ENCODE data around the gene GGTLC2.

The GGTLC2 gene

DNA sequence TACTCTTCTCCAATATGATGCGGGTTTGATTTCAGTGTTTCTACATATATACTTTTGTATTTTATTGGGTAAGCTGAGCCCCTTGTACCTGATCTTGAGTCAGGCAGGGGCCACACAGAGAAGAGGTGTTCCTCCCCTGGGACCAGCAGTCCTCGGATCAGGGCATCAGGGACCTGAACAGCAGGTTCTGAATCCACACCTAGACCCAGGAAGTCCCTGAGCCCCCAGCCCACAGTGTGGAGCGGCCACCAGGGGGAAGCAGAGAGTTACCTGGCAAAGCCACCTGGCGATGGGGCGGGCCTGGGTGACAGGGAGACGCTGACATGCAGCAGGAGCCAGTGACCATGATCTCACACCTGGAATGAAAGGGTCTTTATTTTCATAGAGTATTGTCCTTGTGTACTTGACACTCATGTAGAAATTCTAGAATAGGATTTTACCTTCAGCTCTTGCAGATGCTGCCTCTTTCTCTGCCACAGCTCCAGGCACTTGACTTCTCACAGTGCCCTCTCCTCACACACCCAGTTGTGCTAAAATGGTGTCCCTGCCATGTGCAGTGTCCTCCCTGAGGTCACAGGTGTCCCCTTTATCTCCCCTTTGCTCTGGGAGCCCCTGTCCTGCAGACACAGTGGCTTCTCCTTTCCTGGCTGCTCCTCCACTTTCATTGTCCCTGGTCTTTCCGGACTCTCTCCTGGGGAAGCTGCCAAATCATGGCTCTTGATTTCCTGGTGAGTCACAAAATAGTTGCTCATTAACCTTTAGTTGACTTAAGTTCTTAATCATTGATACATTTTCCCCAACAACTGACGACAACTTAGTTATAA, 48.5 kb downstream of the GGTLC2 start:
- no peak for DNase-seq

DNA sequence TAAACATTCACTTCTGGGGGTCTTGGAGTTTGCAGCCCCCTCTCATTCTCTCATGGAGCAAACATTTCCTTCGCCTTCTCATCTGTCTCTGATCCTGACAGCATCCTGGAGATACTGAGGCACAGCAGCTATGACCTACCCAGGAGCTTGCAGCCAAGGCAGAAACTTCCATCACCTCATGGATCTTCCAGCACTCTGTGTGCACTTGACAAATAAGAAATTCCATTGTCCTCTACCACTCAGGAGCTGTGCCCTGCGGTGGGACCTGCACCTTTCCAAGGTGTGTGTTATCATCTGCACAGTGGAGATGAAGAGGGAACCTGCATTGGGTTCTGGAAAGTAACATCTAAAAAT, 49.1 kb downstream of the GGTLC2 start:
- DNase-seq = no peak

DNA sequence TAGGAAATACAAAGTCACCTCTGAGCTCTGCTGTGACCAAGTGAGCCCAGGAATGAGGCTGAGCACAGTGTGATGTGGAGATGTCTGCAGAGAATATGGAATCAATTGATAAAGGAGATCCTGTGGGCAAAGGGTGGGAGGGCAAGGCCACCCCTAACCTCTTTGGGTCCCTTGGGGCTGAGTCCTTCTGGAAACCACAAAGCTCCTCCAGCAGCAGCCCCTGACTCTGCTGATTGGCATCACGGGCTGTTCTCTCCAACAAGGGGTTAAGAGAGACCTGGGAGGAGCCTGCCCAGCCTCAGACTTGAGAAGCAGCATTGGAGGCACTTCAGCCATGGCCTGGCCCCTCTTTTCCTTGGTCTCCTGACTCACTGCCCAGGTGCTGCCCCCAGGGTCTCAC, 49.7 kb downstream of the GGTLC2 start:
- DNase-seq = no peak

GRCh38 chr22:22696104-22696503, 51.7 kb downstream of the GGTLC2 start:
- DNase-seq = no peak

Measured in GOT3 (cell line).